SH-SY5Y (cell line): ENCODE measurements around the gene PPP1R12A.

Source experiments
- GATA2 ChIP-seq: IDR thresholded peaks from 2 replicates; pipeline ENCODE4 v1.6.1; 2011; ENCODE audit warnings: mild to moderate bottlenecking, low read depth, low read length
- GATA3 ChIP-seq: IDR thresholded peaks from 2 replicates; pipeline ENCODE4 v1.6.1; 2011; ENCODE audit warnings: low read depth, mild to moderate bottlenecking, low read length, moderate library complexity

PPP1R12A gene

DNA sequence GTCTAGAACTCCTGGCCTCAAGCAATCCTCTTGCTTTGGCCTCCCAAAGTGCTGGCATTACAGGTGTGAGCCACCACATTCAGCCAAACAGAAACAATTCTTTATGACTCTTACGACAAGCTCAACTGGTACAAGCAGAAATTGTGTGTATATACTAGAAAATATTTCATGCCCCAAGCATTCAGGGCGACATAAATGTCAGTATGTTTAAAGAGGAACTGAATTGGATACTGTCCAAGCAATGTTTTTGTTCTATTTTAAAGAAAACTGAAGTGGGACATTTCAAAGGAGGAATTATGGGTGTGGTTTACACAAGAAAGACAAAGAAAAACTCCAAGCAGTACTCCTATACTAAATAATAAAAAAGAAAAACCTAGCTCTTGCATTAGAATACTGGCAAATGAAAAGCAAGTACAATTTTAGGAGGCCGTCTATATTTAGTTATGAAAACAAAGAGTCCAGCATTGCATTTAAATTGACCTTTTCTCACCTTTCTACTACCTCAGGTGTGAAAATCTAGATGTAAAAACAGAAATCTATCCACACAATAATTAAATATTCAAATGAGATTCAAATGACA lies 48.9 kb downstream of the PPP1R12A start:
- TF ChIP-seq GATA3 (no peak), GATA2 (no peak)

DNA sequence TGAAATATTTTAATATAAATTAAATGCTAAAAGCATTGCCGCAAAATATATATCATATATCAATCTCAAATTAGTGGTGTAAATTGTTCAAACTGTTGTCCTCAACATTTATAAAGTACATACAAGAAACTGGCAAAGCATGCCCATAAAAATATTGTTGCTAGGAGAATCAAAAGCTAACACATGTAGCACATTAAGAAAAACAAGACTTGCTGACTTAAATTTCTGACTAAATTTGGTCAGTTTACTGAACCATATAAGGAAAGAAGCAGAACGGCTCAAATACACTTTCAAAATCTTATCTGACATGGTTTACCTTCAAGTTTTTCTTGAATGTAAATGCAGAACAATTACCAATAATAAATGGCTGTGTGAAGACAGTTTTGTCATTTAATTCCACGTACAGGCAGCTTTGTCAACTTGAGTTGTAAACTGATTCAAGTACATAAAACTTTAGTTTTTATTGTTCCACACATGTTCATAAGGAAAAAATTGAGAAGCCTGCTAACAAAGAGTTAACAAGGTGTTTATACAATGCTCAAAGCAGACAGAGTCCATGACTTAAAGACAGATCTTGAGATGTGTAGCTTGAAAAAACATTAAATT lies 50.4 kb downstream of the PPP1R12A start:
- TF ChIP-seq GATA3 (no peak), GATA2 (no peak)

GRCh38 chr12:79883216-79883615 lies 51.7 kb downstream of the PPP1R12A start:
- no peak for TF ChIP-seq GATA2
- TF ChIP-seq GATA3 = no peak

DNA sequence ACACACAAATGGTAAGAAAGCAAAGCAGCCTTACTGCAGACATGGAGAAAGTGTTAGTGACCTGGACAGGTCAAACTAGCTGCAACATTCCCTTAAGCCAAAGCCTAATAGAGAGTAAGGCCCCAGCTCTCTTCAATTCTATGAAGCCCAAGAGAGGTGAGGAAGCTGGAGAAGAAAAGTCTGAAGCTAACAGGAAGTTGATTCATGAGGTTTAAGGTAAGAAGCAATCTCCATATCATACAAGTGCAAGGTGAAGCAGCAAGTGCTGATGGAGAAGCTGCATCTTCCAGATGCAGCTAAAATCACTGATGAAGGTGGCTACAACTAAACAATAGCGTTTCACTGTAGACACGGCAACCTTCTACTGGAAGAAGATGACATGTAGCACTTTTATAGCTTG lies 53.5 kb downstream of the PPP1R12A start:
- TF ChIP-seq GATA2 = no peak
- no peak for TF ChIP-seq GATA3

GRCh38 chr12:79877246-79877645 lies 57.7 kb downstream of the PPP1R12A start:
- TF ChIP-seq GATA3 = no peak
- TF ChIP-seq GATA2 = no peak

DNA sequence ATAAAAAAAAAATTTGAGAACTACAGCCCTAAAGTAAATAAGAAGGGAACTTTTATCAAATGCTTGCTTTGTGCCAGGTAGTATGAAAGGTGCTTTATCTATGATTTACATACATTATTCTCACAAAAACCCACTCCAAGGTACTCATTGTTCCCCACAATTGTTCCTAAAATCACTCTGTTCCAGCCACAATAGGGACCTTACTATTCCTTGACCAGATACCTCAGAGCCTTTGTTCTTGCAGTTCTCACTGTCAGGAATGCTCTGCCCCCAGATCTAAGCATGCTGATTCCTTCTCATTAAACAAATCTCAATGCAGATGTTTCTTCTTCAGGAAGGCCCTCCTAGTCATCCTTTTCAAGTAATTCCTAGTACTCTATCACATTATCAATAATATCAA lies 60.2 kb downstream of the PPP1R12A start:
- TF ChIP-seq GATA3 (no peak), GATA2 (no peak)

GRCh38 chr12:79873201-79873600 lies 61.7 kb downstream of the PPP1R12A start:
- TF ChIP-seq GATA2 = no peak
- no peak for TF ChIP-seq GATA3

DNA sequence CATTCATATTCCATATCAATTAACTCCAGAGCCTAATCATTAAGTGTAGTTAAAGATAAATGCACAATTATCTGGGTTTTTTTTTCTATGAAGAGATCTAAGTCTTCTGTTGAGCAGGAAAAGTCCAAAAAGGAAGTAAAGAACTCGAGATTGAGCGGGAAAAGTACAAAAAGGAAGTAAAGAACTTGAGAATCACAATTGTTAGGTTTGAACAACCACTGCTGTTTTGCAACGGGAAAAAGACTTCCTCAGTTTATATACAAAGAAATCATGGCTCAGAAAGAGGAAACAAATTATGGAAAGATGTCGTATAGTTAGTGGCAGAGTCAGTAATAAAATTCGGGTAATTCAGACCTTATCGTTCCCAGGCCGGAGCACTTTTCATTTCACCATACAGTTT lies 63.3 kb downstream of the PPP1R12A start:
- no peak for TF ChIP-seq GATA3

DNA sequence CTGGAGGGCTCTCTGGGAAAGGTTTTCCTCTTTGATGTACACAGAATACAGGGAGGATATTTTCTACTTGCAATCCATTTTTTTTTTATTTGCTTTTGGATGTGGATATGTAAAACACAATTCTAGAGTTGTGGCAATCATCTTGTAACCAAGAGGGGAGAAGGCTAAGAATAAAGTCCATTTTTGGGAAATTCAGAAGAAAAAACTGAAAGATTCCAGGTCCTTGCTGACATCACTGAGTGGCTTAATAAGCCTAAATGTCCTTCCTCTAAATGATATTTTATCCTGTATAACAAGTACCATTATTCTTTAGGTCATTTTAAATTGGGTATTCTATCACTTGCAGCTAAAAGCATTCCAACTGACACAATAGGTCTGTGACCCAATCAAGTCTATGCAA lies 64.0 kb downstream of the PPP1R12A start:
- no peak for TF ChIP-seq GATA2
- TF ChIP-seq GATA3 = no peak

GRCh38 chr12:79859646-79860045 lies 75.3 kb downstream of the PPP1R12A start:
- TF ChIP-seq GATA2 (no peak), GATA3 (no peak)

GRCh38 chr12:79858518-79858917 lies 76.4 kb downstream of the PPP1R12A start:
- TF ChIP-seq GATA3 (no peak), GATA2 (no peak)

DNA sequence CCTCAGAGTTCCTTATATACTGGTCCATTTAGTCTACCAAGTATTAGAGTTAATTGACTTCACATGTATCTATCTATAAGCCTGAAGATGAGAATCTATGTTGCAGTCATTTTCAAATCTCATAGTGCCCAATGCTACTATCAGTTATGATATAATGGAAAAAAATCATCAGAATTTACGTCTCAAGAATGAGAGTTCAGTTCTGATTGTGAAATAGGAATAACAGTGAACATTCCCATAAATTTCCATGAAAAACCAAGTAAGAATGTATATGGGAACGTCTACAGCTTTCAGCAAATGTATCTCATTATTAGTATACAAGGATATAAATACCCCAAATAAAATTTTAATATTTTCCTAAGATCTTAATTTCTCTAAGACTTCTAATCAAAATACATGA lies 77.2 kb downstream of the PPP1R12A start:
- no peak for TF ChIP-seq GATA3
- no peak for TF ChIP-seq GATA2

DNA sequence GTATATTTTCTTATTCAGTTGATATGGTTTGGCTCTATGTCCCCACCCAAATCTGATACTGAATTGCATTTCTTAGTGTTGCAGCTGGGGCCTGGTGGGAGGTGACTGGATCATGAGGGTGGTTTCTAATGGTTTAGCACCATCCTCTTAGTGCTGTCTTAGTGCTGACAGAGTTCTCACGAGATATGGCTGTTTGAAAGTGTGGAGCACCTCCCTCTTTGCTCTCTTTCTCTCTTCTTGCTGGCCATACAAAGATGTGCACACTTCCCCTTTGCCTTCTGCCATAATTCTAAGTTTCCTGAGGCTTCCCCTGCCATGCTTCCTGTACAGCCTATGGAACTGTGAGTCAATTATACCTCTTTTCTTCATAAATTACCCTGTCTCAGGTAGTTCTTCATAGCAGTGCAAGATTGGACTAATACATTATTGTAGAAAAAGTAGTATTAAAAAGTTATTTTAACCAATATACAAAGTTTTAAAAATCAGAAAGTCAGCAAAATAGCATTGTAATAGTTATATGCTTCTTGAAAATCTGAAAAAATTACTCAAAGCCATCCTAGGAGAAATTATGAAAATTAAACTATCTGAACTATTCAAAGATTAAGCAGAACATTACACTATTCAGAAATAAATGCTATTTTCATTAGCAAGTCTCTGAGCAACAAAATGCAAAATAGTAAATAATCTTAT lies 84.1 kb downstream of the PPP1R12A start:
- no peak for TF ChIP-seq GATA2
- no peak for TF ChIP-seq GATA3

GRCh38 chr12:79848339-79848738 lies 86.6 kb downstream of the PPP1R12A start:
- TF ChIP-seq GATA3 = no peak
- no peak for TF ChIP-seq GATA2

DNA sequence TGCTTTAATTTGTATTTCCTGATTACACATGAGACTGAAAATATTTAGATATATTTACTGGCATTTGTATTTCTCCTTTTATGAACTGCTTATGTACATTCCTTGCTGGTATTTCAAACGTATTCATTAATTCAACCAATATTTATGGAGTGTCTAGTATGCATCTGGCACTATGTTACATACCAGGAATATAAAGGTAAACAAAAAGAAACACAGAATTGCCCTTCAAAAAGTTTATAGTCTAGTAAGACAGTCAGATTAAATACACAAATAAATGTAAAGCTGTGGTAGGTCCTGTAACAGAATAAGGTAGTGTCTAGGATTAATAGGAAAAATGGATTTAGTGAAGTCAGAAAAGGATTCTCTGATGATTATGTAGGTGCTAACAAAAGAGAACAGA lies 87.5 kb downstream of the PPP1R12A start:
- TF ChIP-seq GATA3 (no peak), GATA2 (no peak)
